ES-I3 (cell line): ENCODE measurements around the gene METTL17.

Source experiments
- H3K36me3 ChIP-seq: 2 replicates; pipeline ENCODE4 v1.6.1; 2013; ENCODE audit warnings: mild to moderate bottlenecking, low read length, control low read depth, moderate library complexity; ENCODE audit not compliant: insufficient read depth
- H3K4me1 ChIP-seq: 2 replicates; pipeline ENCODE4 v1.6.1; 2013; ENCODE audit warnings: mild to moderate bottlenecking, control low read depth, low read length; ENCODE audit not compliant: insufficient read depth
- H3K9ac ChIP-seq: 2 replicates; pipeline ENCODE4 v1.6.1; 2013; ENCODE audit warnings: low read depth, mild to moderate bottlenecking, low read length, moderate library complexity
- H3K9me3 ChIP-seq: 2 replicates; pipeline ENCODE4 v1.6.1; 2013; ENCODE audit warnings: mild to moderate bottlenecking, low read length, moderate library complexity; ENCODE audit not compliant: control insufficient read depth, insufficient read depth

METTL17 gene

GRCh38 chr14:21024585-21025370 lies 35.0 kb downstream of the METTL17 start, which contains the start of gene NDRG2:
NDRG2 (minus strand) TSS chr14:21025061; CDS start chr14:21023315, 1,746 bp downstream.
- Histone ChIP-seq H3K4me1 (peaks cover 12% of the 10 kb centered on the region; the same call in 1 of the 2 replicates), H3K36me3 (no peaks in the 10 kb centered on the region), H3K9ac (peak within 1 kb of the TSS; percentile 69)

GRCh38 chr14:21025371-21026273 lies 35.8 kb downstream of the METTL17 start:
- Histone ChIP-seq H3K4me1 (peaks cover 12% of the 10 kb centered on the region; the same call in 1 of the 2 replicates), H3K9me3 (no peaks in the 10 kb centered on the region), H3K36me3 (no peaks in the 10 kb centered on the region), H3K9ac (peak overlapping the region; percentile 69)

More at GRCh38 chr14:21024585-21025370, 35.0 kb downstream of the METTL17 start, which contains the start of gene NDRG2:
- H3K9me3 ChIP-seq, result no peaks in the 10 kb centered on the region

- no peaks in the 10 kb centered on the region for H3K36me3 ChIP-seq
- H3K9ac ChIP-seq, result peak overlapping the region; percentile 54; the same call in 1 of the 2 replicates
- H3K9me3 ChIP-seq, result no peaks in the 10 kb centered on the region
- peaks cover 12% of the 10 kb centered on the region; the same call in 1 of the 2 replicates for H3K4me1 ChIP-seq
Measured at GRCh38 chr14:21026274-21026987, 36.7 kb downstream of the METTL17 start.

GRCh38 chr14:21026988-21027315 lies 37.2 kb downstream of the METTL17 start:
- no peaks in the 10 kb centered on the region for H3K9me3 ChIP-seq
- peaks cover 12% of the 10 kb centered on the region; the same call in 1 of the 2 replicates for H3K4me1 ChIP-seq
- no peak overlapping the region for H3K9ac ChIP-seq
- H3K36me3 ChIP-seq, result no peaks in the 10 kb centered on the region

- no peaks in the 10 kb centered on the region for H3K9me3 ChIP-seq
- H3K9ac ChIP-seq, result no peak within 1 kb of the TSS
Measured at GRCh38 chr14:21029917-21030316, 40.1 kb downstream of the METTL17 start, which contains the start of gene TPPP2. TPPP2 (plus strand) TSS chr14:21030217; CDS start chr14:21030582, 365 bp downstream.

GRCh38 chr14:21030531-21030930 lies 40.8 kb downstream of the METTL17 start:
- H3K36me3 ChIP-seq, result no peaks in the 10 kb centered on the region
- H3K4me1 ChIP-seq, result peaks cover 12% of the 10 kb centered on the region; the same call in 1 of the 2 replicates
- no peak overlapping the region for H3K9ac ChIP-seq
- H3K9me3 ChIP-seq, result no peaks in the 10 kb centered on the region

More at GRCh38 chr14:21029917-21030316, 40.1 kb downstream of the METTL17 start, which contains the start of gene TPPP2:
- H3K4me1 ChIP-seq, result peaks cover 12% of the 10 kb centered on the region; the same call in 1 of the 2 replicates
- no peaks in the 10 kb centered on the region for H3K36me3 ChIP-seq

GRCh38 chr14:21032326-21033132 lies 42.7 kb downstream of the METTL17 start:
- H3K4me1 ChIP-seq, result no peaks in the 10 kb centered on the region
- H3K9me3 ChIP-seq, result no peaks in the 10 kb centered on the region
- no peaks in the 10 kb centered on the region for H3K36me3 ChIP-seq
- H3K9ac ChIP-seq, result no peak overlapping the region

DNA sequence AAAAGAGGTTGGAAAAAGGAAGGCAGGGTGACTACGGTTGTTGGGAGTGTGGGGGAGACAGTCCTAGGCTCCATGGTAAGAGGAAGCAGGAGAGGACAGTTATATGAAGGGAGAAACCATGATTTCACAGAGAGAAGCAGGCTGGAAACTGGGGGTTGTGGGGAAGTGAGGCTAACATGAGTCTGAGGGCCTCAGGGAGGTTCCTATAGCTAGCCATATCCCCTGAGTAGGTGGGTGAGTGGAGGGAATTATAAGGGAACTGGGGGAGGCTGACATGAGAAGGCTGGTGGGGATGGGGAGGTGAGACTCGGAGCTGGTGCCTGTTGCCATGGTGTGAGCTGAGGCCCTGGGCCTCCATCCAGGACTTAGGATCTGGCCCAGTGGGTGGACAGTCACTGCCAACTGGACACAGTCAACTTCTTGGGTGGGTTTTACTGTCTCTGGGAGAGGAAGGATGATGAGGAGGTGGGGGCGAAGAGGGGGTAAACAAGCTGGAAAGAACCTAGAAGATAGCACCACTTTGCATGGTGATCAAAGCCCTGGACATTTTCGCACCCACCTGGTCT lies 43.4 kb downstream of the METTL17 start:
- Histone ChIP-seq H3K36me3 (no peaks in the 10 kb centered on the region), H3K4me1 (no peaks in the 10 kb centered on the region), H3K9ac (no peak overlapping the region), H3K9me3 (no peaks in the 10 kb centered on the region)

GRCh38 chr14:21034707-21035106 lies 44.9 kb downstream of the METTL17 start, which contains the start of gene RNASE13:
RNASE13 (minus strand) TSS chr14:21034807; CDS start chr14:21034288, 519 bp downstream.
- Histone ChIP-seq H3K9me3 (no peaks in the 10 kb centered on the region), H3K36me3 (no peaks in the 10 kb centered on the region), H3K4me1 (peaks cover 7% of the 10 kb centered on the region), H3K9ac (no peak within 1 kb of the TSS)

DNA sequence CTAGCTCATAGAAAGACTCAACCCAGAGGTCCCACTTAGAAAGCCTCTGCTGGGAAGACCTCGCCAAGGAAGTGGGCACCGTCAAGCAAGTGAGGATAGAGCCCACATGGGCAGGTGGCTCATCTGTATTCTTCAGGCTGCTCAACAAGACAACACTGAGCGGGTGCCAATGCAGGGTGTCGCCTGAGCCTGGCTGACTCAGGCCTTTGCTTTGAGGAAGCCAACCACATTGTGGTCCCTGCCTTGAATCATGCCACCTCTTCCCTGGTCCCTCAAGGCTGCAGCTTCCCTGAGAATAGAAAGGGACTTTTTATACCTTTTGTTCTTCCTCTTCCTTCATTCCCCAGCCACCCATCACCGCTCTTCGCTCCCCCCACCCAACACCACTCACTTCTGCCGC lies 47.0 kb downstream of the METTL17 start:
- Histone ChIP-seq H3K4me1 (peaks cover 10% of the 10 kb centered on the region), H3K9me3 (no peaks in the 10 kb centered on the region), H3K36me3 (no peaks in the 10 kb centered on the region), H3K9ac (no peak overlapping the region)

DNA sequence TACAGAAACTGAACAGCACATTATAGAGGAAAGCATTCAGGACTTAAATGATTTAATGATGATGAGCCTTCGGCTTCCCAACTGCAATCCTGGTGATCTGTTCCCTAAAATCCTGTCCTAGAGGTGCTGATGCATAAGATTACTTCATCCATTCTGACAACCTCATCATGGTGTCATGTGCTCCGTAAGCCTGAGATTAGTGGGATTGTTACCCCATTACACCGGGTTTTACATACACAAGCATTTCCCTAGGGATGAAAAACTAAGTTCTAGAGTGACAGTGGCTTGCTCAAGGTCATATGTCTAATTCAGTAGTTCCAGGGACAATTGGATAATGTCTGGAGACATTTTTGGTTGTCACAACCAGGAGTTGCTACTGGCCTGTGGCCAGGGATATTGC lies 47.4 kb downstream of the METTL17 start:
- peaks cover 10% of the 10 kb centered on the region for H3K4me1 ChIP-seq
- H3K36me3 ChIP-seq, result no peaks in the 10 kb centered on the region
- no peak overlapping the region for H3K9ac ChIP-seq
- H3K9me3 ChIP-seq, result no peaks in the 10 kb centered on the region

DNA sequence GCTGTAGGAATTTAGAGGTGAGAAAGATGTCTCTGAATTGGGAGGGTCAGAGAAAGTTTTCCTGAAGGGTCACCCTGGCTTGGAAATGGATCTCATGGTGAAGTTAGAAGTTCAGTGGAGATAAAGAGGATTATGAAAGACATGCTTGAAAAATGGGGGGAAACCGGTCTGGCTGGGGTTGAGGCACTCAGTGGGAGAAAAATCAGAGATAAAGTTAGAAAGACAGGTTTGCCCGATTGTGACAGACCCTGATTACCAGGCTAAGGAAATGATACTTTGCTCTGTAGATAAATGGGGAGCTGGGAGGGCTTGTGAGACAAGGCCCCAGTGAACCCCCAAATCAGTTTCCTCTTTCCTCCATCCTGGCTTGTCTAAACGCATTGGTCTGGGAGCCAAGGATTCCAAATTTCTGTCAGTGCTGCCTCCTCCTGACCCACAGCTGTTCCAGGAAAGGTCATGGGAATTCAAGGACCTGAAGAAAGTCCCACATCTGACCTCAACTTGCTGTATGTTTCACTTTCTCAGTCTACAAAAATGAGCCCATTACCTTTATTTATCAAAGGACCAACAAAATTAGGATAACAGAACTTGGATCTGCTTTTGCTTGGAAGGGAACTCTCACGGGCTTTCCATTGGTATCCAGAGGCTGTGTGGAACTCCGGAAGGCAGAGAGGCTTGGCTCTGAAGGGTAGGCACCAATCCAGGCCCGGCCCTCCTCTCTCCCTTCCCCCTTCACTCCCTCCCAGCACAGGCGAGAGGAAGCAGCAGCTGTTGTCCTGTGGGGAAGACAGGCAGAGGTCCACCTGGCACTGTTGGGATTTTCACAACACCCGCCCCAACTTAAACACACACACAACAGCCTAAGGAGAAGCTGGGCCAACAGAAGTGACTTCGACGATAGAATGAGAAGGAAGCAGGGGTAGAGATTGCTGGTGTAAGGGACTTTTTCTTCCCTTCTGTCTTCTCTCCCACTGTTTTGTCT lies 49.0 kb downstream of the METTL17 start:
- Histone ChIP-seq H3K9me3 (no peaks in the 10 kb centered on the region), H3K4me1 (peaks cover 10% of the 10 kb centered on the region), H3K36me3 (no peaks in the 10 kb centered on the region), H3K9ac (no peak overlapping the region)
